ENCODE measurements around the gene CHST11.

CHST11 gene

GRCh38 chr12:104671409-104672095, 214.8 kb downstream of the CHST11 start:
- peak; percentile 74 for DNase-seq
- in situ Hi-C loops (cut with MboI; ENCODE audit: low pct_unique_long_range_greater_than_20kb, low sequenced_read_pairs), result no loop called here

GRCh38 chr12:104672096-104672445, 215.3 kb downstream of the CHST11 start:
- in situ Hi-C loops (cut with MboI; ENCODE audit: low pct_unique_long_range_greater_than_20kb, low sequenced_read_pairs), result no loop called here
- no peak for DNase-seq

GRCh38 chr12:104672501-104673265, 215.9 kb downstream of the CHST11 start:
- DNase-seq, result no peak
- in situ Hi-C loops (cut with MboI; ENCODE audit: low pct_unique_long_range_greater_than_20kb, low sequenced_read_pairs), result no loop called here

- DNase-seq, result no peak
- in situ Hi-C loops (cut with MboI; ENCODE audit: low pct_unique_long_range_greater_than_20kb, low sequenced_read_pairs), result no loop called here
Observed at GRCh38 chr12:104673294-104673693, 216.5 kb downstream of the CHST11 start.

- in situ Hi-C loops (cut with MboI; ENCODE audit: low pct_unique_long_range_greater_than_20kb, low sequenced_read_pairs), result no loop called here
- no peak for DNase-seq
Observed at GRCh38 chr12:104673696-104674482, 217.1 kb downstream of the CHST11 start.

- in situ Hi-C loops (cut with MboI; ENCODE audit: low pct_unique_long_range_greater_than_20kb, low sequenced_read_pairs), result no loop called here
- DNase-seq, result no peak
Observed at GRCh38 chr12:104676636-104677035, 219.9 kb downstream of the CHST11 start.

- in situ Hi-C loops (cut with MboI; ENCODE audit: low pct_unique_long_range_greater_than_20kb, low sequenced_read_pairs), result no loop called here
- DNase-seq, result no peak
Observed at GRCh38 chr12:104677441-104678089, 220.8 kb downstream of the CHST11 start.

GRCh38 chr12:104680070-104680469, 223.3 kb downstream of the CHST11 start:
- DNase-seq, result peak; percentile 43
- in situ Hi-C loops (cut with MboI; ENCODE audit: low pct_unique_long_range_greater_than_20kb, low sequenced_read_pairs), result no loop called here

- DNase-seq, result no peak
- in situ Hi-C loops (cut with MboI; ENCODE audit: low pct_unique_long_range_greater_than_20kb, low sequenced_read_pairs), result no loop called here
Observed at GRCh38 chr12:104680491-104680890, 223.7 kb downstream of the CHST11 start.

- in situ Hi-C loops (cut with MboI; ENCODE audit: low pct_unique_long_range_greater_than_20kb, low sequenced_read_pairs), result no loop called here
Observed at GRCh38 chr12:104681012-104681690, 224.4 kb downstream of the CHST11 start.

GRCh38 chr12:104682790-104683279, 226.1 kb downstream of the CHST11 start:
- peak; percentile 68 for DNase-seq
- in situ Hi-C loops (cut with MboI; ENCODE audit: low pct_unique_long_range_greater_than_20kb, low sequenced_read_pairs), result no loop called here

More at GRCh38 chr12:104681012-104681690, 224.4 kb downstream of the CHST11 start:
- DNase-seq, result no peak

GRCh38 chr12:104683831-104684503, 227.2 kb downstream of the CHST11 start:
- DNase-seq, result no peak
- in situ Hi-C loops (cut with MboI; ENCODE audit: low pct_unique_long_range_greater_than_20kb, low sequenced_read_pairs), result no loop called here

GRCh38 chr12:104684884-104685283, 228.1 kb downstream of the CHST11 start:
- DNase-seq, result no peak
- in situ Hi-C loops (cut with MboI; ENCODE audit: low pct_unique_long_range_greater_than_20kb, low sequenced_read_pairs), result no loop called here

GRCh38 chr12:104685366-104685765, 228.6 kb downstream of the CHST11 start:
- in situ Hi-C loops (cut with MboI; ENCODE audit: low pct_unique_long_range_greater_than_20kb, low sequenced_read_pairs), result no loop called here
- DNase-seq, result no peak

GRCh38 chr12:104686196-104686595, 229.4 kb downstream of the CHST11 start:
- in situ Hi-C loops (cut with MboI; ENCODE audit: low pct_unique_long_range_greater_than_20kb, low sequenced_read_pairs), result no loop called here
- DNase-seq, result no peak

- in situ Hi-C loops (cut with MboI; ENCODE audit: low pct_unique_long_range_greater_than_20kb, low sequenced_read_pairs), result no loop called here
- peak; percentile 75 for DNase-seq
Observed at GRCh38 chr12:104687823-104688573, 231.2 kb downstream of the CHST11 start.

GRCh38 chr12:104689635-104690034, 232.9 kb downstream of the CHST11 start:
- in situ Hi-C loops (cut with MboI; ENCODE audit: low pct_unique_long_range_greater_than_20kb, low sequenced_read_pairs), result no loop called here
- DNase-seq, result peak; percentile 75
